Ramos (cell line): Measurements from ENCODE around the gene EVL.

ENCODE experiments used
- in situ Hi-C: fragments of 300-500 bp; cut with MboI; formaldehyde crosslinking; loops from one replicate; pipeline ENCODE4 v1.14.3; 2022; ENCODE audit warnings: low sequenced_read_pairs; ENCODE audit not compliant: unreplicated experiment

Gene EVL

DNA sequence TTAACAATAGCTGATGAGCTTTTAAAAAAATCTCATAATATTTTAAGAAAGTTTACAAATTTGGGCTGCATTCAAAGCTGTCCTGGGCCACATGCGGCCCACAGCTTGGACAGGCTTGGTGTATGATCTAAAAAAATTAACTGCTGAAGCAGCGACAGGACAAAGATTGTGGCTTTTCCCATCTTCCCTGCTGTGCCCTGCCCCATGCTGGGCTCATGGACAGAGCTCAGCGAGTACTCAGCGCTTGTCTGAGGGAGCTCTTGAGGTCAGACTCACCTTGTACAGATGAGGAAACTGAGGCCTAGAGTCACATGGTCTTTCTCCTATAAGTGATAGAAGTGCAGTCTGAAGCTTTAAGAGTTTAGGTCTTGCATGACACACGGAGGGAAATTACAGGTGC lies 15.0 kb downstream of the EVL start:
- in situ Hi-C loops: no loop called here

GRCh38 chr14:100081997-100082625 lies 16.9 kb downstream of the EVL start:
- in situ Hi-C loops: no loop called here

DNA sequence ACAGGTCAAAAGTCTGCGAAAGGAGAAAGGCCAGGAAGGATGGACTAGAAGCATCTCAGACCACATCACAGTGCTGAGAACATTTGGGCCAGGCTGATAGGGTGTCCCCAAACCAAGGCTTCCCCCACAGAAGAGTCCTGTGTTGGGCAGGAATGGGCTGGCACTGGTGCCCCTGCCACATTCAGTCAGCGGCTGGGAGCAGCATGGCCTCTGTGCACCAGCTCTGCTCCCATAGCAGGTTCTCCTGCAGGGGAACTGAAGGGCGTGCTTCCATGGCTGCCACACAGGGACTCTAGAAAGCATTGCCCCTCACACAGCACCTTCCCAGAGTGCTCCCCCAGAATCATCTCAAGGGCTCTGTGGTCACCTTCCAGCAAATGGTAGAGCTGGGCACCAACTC lies 17.5 kb downstream of the EVL start:
- in situ Hi-C loops: no loop called here

DNA sequence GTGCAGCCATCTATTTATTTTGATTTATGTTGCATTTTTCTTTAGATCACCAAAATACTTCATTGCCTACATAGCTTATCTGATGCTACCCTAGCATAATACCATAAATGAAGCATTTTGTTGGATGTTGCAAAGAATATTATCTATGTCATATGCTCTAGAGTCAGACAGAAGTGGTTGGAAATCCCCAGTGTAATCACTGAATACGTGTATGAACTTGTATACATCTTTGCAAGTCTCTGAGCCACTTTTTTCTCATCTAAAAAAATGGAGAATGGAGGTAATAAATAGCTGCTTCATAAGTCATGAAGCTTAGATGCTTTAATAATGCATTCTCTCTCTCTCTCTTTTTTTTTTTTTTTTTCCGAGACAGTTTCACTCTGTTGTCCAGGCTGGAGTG lies 18.5 kb downstream of the EVL start:
- in situ Hi-C loops: no loop called here

- in situ Hi-C loops: no loop called here
These were observed 19.4 kb downstream of the EVL start for GRCh38 chr14:100084591-100084990.

- in situ Hi-C loops: no loop called here
These were observed 20.2 kb downstream of the EVL start for GRCh38 chr14:100085462-100085861.

GRCh38 chr14:100086361-100086760 lies 21.1 kb downstream of the EVL start:
- in situ Hi-C loops: no loop called here

DNA sequence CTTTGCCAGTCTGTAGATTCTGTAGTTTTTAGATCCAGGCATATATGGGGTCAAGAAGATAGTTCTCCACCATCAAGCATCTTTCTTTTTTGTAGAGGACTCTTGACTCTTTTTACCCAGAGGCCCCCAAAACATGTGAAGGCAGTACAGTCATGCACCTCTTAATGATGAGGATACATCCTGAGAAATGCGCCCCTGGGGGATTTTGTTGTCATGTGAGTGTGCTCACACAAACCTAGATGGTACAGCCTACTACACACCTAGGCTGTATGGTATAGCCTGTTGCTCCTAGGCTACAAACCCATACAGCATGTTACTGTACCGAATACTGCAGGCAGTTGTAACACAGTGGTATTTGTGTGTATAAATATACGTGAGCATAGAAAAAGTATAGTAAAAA lies 23.0 kb downstream of the EVL start:
- in situ Hi-C loops: no loop called here

DNA sequence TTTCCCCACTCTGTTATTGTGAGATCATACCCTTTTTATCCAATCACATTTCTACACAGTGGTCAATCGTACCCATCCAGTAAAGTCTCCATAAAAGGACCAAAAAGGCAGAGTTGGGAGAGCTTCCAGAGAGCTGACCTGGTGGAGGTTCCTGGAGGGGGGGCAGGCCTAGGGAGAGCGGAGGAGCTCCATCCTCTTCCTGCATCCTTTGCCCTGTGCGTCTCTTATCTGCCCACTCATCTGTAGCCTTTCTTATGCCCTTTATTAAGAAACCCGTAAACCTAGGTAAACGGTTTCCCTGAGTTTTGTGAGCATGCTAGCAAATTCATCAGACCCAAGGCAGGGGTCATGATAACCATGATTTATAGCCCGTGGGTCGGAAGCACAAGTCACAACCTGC lies 26.2 kb downstream of the EVL start:
- in situ Hi-C loops: no loop called here

- in situ Hi-C loops: no loop called here
These were observed 27.6 kb downstream of the EVL start for GRCh38 chr14:100092832-100093231.

- in situ Hi-C loops: no loop called here
These were observed 28.1 kb downstream of the EVL start for GRCh38 chr14:100093319-100093718.

DNA sequence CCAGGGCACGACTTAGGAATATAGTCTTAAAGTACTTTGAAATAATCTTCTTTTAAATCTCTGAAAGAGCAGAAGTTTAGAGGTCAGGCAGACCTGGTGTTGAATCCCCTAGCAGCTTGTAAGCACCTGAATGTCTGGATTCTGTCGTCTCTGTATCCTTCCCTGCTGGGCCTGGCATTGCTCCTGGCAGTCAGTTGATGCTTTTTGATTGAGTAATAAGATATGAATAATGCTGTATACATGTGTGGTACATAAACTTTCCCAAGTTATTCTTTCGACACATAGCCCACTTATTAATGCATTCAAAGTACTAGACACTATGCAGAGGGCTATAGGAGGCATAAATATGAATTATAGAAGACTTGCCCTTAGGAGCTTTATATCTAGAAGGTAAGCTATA lies 31.4 kb downstream of the EVL start:
- in situ Hi-C loops: no loop called here

GRCh38 chr14:100098171-100098570 lies 32.9 kb downstream of the EVL start:
- in situ Hi-C loops: no loop called here

- in situ Hi-C loops: no loop called here
These were observed 34.9 kb downstream of the EVL start for GRCh38 chr14:100100032-100100703.

DNA sequence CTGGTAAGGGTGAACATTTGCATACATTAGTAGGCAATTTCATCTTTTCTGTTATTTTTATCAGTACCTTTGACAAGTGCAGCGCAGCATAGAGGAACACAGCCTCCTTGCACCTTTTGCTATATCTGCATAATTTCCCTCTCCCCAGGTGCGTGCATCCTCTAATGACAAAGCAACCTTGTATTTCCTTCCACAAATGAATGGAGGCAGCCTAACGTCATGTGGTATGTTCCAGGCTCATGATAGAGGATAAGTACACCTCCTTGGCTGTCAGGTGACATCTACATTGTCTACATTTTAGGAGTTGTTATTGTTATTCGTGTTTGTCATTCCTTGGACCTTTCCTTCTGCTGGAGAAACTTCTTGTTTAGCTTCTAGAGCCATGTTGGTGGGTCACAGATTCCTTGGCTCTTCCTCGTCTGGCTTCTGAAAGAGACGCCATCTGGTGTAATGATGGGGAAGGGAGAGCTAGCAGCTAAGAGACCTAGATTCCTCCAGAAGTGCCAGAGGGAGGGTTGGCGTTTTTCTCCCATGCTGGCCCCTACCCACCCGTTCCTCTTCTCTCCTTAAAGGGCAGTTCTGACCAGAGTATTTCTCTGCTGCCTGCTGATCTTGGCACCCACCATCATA lies 37.0 kb downstream of the EVL start:
- in situ Hi-C loops: no loop called here

GRCh38 chr14:100103250-100104005 lies 38.2 kb downstream of the EVL start:
- in situ Hi-C loops: no loop called here

DNA sequence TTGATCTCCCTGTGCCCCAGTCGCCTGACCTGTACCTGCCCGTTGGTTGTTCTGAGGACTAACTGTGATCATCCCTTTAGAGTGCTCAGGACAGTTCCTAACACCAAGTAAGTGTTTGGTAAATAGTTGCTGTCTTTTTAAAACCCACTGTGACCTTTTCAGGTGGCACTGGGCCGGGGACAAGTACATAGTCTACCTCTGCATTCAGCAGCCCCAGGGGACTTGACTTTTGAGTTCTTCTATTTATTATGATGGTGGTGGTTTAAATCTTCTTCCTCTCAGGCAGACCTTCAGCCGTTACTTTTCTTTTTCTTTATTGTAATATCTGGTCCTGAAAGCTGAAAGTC lies 38.8 kb downstream of the EVL start:
- in situ Hi-C loops: no loop called here

GRCh38 chr14:100104523-100105300 lies 39.5 kb downstream of the EVL start:
- in situ Hi-C loops: no loop called here

GRCh38 chr14:100105357-100106169 lies 40.3 kb downstream of the EVL start:
- in situ Hi-C loops: no loop called here
